HEK293T (cell line): Measurements from ENCODE around the gene CCDC24.

Experiments used
- BHLHE40 ChIP-seq: fragments of 450-650 bp; IDR thresholded peaks from 2 replicates; pipeline ENCODE4 v1.6.1; 2016; ENCODE audit warnings: mild to moderate bottlenecking, moderate library complexity, borderline replicate concordance
- ELF4 ChIP-seq: fragments of 450-650 bp; IDR thresholded peaks from 2 replicates; pipeline ENCODE4 v1.6.1; 2017; ENCODE audit warnings: antibody characterized with exemption
- FOXA1 ChIP-seq: fragments of 450-650 bp; IDR thresholded peaks from 2 replicates; pipeline ENCODE4 v1.6.1; 2016; ENCODE audit warnings: mild to moderate bottlenecking
- FOXM1 ChIP-seq: fragments of 450-650 bp; IDR thresholded peaks from 2 replicates; pipeline ENCODE4 v1.6.1; 2017; ENCODE audit warnings: mild to moderate bottlenecking, borderline replicate concordance
- ZNF384 ChIP-seq: fragments of 450-650 bp; IDR thresholded peaks from 2 replicates; pipeline ENCODE4 v1.6.1; 2016

- TF ChIP-seq ELF4: no peak
- TF ChIP-seq FOXA1: no peak
- TF ChIP-seq BHLHE40: no peak
- no peak for TF ChIP-seq ZNF384
- no peak for TF ChIP-seq FOXM1
Observed at GRCh38 chr1:44044071-44044801, 52.8 kb downstream of the CCDC24 start.
